NCI-H82 treated with DMSO at 0.1 percent for 48 hours (cell line): Measurements from ENCODE around the gene BPNT1.
"Not testable (repeated sequence)": the region's sequence is repeated elsewhere in the genome, so short reads cannot be mapped to it uniquely, and the experiment has no call there.

ENCODE experiments used
- DNase-seq: peaks from one replicate; lab custom pipeline; 2025; ENCODE audit not compliant: unreplicated experiment; lab: John Stamatoyannopoulos, UW

Gene BPNT1

GRCh38 chr1:220077887-220078286, 11.7 kb downstream of the BPNT1 start:
- no peak for DNase-seq

- DNase-seq: no peak
These were observed 12.5 kb downstream of the BPNT1 start for GRCh38 chr1:220076861-220077762.

- no peak for DNase-seq
These were observed 22.1 kb downstream of the BPNT1 start for GRCh38 chr1:220067269-220068204.

DNA sequence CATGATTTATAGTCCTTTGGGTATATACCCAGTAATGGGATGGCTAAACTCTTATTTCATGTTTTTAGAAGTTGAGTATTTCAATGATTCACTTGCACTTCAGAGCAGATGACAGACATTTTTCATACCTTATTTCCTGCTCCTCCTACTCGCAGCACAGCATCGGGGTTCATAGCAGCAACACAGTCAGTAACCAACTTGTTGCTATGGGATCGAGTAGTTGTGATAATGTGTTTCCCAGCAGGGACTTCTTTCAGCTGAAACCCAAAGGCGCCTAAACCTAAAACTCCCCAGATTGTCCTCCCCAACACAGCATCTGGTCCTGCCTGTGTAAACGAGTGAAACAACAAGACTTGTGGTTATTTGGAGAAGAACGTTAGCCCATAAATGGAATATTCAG, 27.0 kb downstream of the BPNT1 start:
- DNase-seq: no peak

GRCh38 chr1:220060876-220061275, 28.7 kb downstream of the BPNT1 start:
- DNase-seq: peak; percentile 59

DNA sequence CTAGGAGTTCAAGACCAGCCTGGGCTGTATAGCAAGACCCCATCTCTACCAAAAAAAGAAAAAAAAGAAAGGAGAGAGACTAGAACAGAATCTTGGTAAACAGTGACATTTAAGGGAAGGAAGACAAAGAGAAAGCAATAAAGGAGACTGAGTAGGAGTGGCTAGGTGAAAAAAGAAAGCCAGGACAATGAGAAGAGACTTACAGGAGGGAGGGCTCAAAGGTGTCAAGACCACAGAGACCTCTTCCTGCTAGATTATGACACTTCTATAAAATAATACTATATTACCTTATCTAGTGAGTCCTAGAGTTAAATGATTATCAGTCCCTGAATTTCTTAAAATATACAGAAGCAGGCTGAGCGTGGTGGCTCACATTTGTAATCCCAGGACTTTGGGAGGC, 33.2 kb downstream of the BPNT1 start:
- no peak for DNase-seq

DNA sequence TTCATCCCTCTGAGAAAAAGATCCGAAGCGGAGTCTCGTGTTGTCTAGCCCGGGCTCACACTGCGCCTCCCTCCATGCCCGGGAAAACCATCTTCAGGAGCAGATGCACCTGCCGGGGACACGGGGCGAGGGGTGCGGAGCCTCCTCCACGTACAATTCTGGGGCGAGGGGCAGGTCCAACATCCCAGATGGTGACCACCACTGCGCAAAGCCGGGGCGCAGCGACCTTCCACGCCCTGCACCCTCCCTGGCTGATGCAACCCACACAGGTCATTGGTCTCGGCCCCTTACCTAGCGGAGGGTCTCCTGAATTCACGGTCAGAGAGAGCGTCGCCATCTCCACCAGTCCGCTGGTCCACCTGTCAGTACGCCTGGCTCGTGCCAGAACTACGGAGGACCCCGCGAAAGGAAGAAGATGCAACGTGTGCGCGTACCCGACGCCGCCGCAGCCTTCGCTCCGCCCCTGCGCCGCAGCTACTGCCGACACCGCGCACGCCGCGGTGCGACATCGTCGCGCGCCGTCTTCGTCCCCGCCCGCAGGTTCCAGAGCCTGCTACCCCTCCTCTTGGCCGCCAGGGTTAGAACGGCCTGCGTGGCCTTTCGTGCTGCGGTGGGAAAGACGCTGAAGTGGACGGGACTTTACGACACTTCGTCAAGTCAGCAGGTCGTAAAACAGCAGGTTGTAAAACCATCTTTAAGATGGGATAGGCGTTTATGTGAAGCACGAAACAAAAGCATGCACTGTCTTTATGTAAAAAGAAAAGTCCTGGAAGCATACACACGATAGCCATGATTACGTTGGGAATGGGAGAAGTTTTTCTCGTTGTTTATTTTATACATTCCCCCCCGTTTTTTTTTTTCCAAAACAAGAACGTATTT, 43.3 kb downstream of the BPNT1 start, which contains the start of gene EPRS1:
EPRS1 (minus strand) TSS at position 454 of the 879 bp plus-strand sequence; CDS start at position 337, 117 bp downstream.
- peak; percentile 95 for DNase-seq

DNA sequence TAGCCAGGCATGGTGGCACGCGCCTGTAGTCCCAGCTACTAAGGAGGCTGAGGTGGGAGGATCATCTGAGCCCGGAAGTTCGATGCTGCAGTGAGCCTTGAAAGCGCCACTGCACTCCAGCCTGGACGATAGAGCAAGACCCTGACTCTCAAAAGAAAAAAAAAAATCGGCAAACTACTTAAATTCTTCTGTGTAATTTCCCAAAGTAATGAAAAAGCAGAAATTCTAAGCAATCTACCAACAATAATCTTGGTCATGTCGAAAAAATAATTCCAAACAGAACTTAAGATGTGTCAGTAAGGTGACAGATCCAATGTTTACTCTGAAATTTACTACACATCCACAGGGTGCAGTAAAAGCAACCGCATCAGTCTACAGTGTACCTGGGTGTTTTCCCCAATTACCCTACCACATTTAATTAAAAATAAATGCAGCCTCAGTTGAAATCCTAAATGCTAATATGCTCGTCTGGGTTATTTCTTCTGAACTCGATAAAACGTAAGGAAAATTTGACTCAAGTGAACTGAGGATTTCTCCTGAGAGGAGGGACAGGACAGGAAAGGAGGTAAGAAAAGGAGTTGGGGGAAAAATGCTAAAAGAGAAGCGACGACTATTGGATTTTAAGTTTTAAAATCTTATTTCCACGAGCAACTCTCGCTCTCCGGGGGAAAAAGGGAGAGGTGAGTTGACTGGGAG, 44.1 kb downstream of the BPNT1 start:
- DNase-seq: no peak

DNA sequence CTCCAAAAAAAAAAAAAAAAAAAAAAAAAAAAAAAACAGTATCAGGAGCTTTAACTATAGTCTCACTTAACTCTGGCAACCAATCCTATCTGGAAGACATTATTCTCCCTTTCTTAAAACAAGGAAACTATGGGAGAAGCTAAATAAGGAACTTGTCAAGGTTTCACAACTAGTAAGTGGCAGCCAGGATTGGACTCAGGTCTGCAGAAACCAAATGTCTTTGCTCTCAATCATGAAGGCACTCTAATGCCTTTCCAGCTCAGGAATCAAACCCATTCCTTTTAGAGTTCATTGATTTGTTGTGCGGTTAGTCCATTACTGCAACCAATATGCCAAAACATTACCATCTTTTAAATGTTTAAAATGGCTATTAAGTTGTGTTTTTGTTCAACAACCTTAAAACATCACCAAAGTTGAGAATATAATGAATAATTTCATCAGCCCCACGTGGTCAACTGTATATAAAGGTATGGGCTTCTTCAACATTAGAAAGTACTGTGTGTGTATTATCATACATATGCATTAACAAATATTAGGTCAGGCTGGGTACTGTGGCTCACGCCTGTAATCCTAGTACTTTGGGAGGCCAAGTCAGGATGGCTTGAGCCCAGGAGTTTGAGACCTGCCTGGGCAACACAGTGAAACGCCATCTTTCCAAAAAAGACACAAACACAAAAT, 44.8 kb downstream of the BPNT1 start:
- no peak for DNase-seq

DNA sequence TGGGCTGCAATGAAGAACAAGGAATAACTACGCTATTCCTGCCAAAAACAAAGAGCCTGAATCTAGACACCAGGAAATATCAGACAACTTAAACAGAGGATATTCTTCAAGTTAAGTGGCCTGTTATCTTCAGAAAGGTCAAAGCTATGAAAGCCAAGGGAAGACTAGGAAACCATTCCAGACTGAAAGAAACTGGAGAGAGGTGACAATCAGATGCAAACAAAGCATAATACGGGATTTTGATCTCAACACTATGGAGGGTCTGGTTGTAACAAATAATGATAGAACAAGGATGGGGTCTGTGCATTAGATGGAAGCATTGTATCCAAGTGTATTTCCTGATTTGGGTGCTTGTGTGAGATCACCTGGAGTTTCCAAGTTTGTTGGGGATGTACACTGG, 45.9 kb downstream of the BPNT1 start:
- DNase-seq: no peak

GRCh38 chr1:220040028-220040596, 49.5 kb downstream of the BPNT1 start:
- DNase-seq: no peak

DNA sequence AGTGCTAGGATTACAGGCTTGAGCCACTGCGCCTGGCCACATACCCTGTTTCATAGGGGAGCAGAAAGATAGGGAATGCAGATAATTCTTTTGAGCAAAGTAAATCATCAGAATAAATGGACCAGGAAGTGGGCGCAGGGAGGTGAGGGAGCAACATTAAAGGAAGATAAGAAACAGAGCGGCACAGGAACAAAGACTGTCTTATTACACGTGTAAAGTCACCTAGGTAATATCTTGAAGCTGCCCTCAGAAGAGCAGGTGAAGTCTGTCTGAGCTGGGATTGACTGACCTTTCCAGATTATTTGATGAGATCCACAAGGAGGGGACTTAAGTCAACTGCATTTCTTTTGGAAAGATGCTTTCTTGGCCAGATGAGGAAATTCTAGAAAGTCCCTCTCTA, 50.9 kb downstream of the BPNT1 start:
- DNase-seq: no peak

GRCh38 chr1:220037810-220038209, 51.8 kb downstream of the BPNT1 start:
- not testable (repeated sequence) for DNase-seq

- DNase-seq: no peak
These were observed 56.7 kb downstream of the BPNT1 start for GRCh38 chr1:220032911-220033310.

- no peak for DNase-seq
These were observed 58.3 kb downstream of the BPNT1 start for GRCh38 chr1:220031287-220031686.

GRCh38 chr1:220028346-220028895, 61.2 kb downstream of the BPNT1 start:
- DNase-seq: no peak

- no peak for DNase-seq
These were observed 70.5 kb downstream of the BPNT1 start for GRCh38 chr1:220019071-220019470.

- no peak for DNase-seq
These were observed 76.1 kb downstream of the BPNT1 start for GRCh38 chr1:220013497-220013896.

DNA sequence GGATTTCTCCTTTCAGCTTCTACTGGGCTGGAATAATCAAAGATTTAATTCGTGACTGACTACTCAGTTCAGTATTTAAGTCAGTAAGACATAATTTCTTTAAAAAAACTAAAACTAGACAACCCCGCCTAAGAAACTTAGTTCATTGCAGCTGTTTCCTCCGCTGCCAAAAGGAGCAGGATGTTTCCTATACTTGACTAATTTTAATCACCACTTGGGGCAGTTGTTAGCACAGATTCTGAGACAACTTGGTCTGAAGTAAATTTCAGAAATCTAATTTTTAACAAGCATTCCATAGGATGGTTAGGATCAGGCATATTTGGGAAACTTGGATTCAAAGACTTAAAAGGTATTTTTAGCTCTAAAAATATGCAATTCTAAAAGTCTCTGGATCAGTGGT, 77.3 kb downstream of the BPNT1 start:
- no peak for DNase-seq
